Measurements from ENCODE around the gene GHR. TPM values are rescaled to one million over a fixed set of nuclear protein-coding genes. Genes with fewer than 3 reads are reported as not detected.

GHR gene
- 4.4 TPM for total RNA-seq

DNA sequence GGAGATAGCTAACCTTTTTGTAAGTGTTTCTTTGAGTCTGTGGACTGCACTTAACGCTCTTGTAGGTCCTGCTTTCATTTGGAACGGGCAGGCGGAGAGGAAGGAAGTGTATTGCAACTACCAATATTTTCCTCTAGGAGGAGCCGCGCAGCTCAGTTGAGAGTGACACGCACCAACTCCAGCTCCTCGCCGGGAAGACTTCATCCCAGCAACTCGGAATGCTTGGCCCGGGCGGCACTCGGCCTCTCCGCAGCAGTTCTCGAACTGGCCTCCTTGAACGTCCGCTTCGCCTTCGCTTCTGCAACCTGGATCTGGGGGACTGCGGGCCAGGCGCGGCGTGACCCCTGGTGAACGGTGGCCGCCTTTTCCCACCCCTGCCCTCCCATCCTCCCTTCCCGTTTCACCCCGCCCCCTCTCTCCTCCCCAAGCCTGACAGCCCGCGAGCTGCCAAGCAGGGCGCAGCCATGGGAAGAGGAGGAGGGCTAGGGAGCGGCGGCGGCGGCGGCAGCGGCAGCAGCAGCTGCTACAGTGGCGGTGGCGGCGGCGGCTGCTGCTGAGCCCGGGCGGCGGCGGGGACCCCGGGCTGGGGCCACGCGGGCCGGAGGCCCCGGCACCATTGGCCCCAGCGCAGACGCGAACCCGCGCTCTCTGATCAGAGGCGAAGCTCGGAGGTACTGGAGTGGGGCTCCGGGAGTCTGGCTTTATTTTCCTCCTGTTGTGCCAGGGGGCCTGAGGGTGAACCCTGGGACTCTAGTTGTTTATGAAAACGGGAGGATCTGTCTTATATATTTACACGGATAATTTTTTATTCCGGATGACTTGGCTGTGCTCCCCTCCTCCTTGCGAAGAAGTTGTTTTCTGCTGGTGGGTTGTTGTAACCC is at the start of gene GHR:
Gene GHR (plus strand): TSS at position 155 of the 881 bp plus-strand sequence. CDS start 142,436 bp downstream, outside the sequence.
- DNase-seq (ENCODE audit: low spot score) = peak; percentile 81

DNA sequence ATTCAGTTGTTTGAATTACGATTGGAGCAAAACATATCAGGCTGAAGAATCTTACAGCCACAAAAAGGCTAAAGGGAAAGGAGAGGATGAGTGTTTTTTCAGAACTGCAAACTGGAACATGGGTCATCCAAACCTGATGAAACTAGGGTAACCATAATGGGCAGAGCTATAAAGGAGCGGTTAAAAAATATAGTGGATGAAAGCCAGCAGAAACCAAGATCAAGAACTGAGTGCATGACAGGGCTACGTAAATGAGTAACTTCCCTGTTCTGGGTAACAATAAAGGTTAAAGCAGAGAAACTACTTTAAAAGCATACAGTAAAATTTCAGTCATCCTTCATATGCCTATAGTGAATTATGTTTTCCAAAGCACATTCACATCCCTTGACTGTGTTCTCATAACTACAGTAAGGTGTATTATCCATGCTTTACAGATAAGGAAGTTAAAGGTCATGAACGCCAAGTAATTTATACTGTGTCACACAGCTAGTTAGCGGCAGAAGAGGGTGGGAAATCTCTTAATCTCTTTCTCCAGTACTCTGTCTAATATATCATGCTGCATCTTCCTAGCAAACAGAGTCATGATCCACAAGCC is 48.5 kb upstream of the GHR start:
- DNase-seq (ENCODE audit: low spot score) = no peak

DNA sequence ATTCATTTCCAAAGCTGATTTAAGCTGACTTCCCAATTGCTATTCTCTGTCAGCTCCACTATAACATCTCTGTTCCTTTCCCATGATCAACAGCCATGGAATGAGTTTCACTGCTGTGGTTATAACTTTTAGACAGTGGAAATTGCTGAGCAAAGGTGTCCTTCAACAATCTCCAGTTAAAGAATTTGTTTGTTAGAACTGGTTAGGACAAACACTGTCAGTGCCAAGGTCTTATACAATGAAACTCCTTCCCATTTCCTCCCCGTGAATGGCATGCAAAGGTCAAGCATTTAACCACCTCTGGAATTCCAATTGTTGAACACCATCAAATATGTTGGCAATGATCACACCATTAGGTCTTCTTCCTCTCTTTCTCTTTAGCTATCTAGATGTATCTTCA is 45.7 kb upstream of the GHR start:
- DNase-seq (ENCODE audit: low spot score) = no peak

DNA sequence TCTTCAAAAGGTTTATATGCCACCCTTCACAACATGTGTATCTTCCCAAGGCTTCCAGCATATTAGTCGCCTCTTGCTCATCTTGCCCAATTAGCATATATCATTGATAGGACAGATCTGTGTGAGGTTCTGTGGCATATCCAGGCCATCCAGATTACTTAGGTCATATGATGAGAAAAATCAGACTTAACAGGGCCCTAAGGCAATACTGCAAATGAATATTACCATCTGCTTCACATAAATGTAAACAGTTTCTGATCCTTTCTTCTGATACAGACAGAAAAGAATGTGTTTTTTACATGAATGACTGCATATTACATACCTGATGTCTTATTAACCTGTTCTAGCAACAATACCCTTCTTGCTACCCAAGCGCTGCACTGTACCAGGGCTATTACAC is 41.3 kb upstream of the GHR start:
- DNase-seq (ENCODE audit: low spot score) = no peak

DNA sequence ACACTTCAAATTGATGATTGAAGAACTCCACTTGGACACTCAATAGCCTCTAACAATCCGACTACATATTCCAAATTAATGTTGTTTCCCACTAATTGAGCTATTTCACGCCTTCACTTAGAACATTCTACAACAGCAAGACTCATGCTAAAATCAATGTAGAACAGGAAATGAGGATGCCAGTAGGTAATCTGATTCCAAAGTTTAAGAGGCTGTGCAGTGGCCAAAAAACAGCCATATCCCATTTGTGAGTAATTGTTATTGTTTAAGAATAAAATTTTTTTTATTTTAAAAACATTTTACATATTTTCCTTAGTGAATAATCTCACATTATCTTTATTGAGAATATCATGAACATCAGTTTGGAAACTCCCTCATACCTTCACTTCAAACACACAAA is 35.7 kb upstream of the GHR start:
- no peak for DNase-seq (ENCODE audit: low spot score)

DNA sequence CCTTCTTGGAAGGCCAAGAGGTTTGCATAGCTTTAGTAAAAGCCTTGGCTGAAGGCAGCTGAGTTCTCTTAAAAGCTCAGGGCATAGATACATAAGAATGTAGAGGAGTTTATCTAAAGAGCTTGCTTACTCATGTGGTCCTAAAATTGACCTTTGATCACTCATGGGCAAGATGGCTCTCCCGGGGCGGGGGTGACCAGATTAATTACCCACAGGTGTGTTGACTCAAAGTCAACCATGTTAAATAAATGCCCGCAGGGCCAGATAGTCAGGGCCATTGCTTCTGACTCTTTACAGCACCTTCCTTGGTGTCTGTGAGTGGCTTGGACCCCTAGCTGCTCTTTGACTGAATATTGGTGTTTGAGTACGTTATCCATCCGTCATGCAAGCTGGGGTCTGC is 33.1 kb upstream of the GHR start:
- DNase-seq (ENCODE audit: low spot score) = no peak

DNA sequence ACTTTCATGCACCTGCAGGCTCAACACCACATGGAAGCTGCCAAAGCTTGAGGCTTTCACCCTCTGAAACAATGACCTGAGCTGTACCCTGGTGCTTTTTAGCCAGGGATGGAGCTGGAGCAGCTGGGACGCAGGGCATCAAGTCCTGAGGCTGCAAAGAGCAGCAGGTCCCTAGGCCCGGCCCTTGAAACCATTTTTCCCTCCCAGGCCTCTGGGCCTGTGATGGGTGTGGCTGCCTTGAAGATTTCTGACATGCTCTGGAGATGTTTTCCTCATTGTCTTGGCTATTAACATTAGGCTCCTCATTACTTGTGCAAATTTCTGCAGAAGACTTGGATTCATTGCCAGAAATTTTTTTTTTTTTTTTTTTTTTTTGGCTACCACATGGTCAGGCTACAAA is 30.3 kb upstream of the GHR start:
- no peak for DNase-seq (ENCODE audit: low spot score)

DNA sequence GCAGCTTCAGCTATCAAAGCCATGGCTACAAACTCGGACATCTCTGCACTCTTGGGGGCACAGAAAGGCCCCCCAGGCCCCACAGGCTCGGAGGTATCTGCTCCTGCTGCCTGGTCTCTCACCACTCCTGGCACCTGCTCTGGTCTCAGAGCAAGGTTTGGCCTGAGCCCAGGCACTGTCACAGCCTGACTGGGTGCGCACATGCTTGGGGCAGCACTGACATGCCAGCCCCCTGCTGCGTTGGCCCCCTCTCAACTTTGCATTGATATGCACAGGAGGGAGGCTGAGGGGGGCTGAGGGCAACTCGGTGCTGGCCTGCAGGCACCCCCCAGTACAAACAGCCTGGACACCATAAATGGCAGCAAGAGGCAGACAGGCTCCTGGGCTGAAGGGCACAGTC is 27.1 kb upstream of the GHR start:
- DNase-seq (ENCODE audit: low spot score) = no peak

DNA sequence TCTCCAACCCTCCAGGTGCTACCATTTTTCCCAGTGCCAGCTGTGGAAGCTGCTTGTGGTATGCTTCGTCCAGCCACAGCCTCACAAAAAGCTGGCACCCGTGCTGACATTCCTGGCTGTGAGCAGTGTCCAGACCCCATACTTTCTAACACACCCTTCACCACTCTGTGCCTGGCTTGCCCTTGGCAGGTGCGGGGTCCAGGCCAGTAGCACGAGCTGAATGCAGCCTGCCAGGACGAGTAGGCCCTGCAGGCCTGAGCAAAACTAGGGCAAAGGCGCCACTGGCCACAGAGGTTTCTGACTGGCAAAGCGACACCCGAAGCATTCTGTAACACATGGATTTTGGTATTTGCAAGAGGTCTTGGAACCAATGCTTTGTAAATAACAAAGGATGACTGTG is 26.0 kb upstream of the GHR start:
- no peak for DNase-seq (ENCODE audit: low spot score)

DNA sequence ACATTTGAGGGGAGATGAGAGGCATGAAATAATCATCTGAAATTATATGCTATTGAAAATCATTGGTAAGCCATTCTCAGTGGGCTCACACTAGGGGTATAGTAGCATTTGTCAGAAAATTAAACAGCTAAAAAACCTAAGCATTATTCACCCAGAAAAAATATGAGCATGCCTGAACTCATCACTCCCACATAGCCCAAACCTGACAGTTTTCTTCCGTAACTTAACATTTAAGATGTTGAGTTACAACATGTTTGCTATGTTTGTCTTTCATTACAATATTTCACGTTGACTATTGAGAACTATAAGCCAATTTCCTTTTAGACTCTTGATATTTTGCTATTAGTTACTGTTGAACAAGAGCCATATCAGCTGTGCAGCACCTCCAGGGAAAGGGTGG is 23.5 kb upstream of the GHR start:
- no peak for DNase-seq (ENCODE audit: low spot score)

DNA sequence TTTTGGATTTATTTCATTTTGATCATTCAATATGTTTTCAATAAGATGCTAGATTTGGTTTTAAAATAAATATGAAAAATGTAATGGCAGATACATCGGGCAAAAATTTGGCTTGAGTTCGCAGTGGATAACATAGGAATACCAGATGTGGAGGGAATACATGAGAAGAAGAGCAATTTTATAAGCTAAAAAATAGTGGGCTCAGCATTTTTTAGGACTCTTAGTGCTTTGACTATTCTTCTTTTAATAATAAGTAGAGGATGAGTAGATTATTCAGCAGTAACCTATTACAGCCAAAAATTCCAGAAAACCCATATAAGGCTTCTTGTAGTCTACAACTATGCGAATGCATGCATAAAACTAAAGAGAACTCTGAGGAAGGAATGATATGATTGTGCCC is 22.8 kb upstream of the GHR start:
- no peak for DNase-seq (ENCODE audit: low spot score)

DNA sequence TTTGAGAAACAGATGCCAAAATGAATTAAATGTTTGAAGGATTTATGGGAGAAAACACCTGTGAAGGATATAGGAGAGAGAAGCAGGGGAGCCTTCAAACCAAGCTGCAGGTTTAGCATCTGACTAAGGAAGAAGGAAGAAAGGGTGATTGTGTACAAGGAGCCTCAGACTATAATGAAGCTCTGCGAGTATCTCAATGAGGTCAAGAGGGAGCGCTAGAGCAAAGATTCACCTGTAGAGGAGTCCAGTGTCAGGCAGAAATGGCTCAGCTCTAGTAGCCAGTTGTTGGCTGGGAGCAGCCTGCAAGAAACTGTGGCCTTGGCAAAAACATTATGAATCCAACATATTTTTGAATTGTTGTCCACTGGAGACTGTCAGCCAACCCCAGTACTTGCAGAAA is 20.0 kb upstream of the GHR start:
- DNase-seq (ENCODE audit: low spot score) = no peak

DNA sequence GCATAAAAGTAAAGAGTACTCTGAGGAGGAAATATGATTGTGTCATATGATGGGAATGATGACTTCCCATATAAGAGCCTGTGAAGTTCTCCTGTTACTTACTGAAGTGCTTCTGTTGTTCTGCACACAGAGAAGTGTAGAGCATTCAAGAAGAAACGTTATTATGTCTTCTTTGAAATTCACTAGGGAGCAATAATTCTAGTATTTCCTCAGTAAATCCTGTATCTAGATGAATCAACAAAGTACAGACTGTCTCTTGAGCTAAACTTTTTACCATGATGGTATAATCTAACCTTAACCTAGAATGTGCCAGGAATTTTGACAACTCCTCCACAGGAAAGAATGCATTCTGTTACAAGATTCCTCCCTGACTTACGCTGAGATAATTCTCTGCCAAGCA is 18.9 kb upstream of the GHR start:
- no peak for DNase-seq (ENCODE audit: low spot score)

DNA sequence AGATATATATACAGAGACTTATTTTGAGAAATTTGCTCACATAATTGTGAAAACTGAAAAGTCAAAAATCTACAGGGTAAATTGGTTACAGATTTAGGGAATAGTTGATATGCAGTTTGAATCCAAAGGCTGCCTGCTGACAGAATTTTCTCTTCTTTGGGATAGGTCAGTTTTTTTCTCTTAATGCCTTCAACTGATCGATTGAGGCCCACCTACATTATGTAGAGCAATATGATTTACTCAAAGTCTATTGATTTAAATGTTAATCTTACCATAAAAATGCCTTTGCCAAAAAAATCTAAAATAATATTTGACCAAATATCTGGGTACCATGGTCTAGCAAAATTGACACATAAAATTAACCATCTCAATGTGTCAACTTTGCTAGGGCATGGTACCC is 3.9 kb upstream of the GHR start:
- no peak for DNase-seq (ENCODE audit: low spot score)

DNA sequence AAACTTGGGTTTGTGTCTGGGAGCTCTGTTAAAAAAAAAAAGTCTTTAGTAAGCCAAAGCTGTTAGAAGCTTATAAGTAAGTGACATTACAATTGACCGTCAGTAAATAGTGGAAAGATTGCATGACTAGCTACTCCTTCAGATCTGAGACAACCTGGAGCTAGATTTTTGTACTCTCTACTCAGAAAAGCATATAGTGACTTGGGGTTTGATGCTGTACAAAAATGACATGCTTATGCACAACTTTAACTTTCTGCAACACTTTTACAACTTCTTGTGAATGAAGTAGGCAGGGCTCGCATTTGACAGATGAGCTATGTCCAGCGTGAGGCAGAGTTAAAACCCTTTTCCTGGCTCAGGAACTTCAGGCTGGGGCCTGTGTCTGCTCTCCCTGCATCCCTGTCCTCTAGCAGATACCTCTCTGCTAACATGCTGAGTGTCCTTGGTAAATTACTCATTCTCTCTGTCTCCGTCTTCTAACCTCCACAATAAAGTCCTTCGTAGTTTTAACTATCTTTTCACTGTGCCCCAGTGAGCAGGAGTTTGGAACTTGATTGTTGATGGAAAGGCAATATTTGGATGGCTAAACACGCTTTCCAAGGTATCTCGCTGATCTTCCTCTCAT is 471 bp upstream of the GHR start:
- DNase-seq (ENCODE audit: low spot score) = no peak

DNA sequence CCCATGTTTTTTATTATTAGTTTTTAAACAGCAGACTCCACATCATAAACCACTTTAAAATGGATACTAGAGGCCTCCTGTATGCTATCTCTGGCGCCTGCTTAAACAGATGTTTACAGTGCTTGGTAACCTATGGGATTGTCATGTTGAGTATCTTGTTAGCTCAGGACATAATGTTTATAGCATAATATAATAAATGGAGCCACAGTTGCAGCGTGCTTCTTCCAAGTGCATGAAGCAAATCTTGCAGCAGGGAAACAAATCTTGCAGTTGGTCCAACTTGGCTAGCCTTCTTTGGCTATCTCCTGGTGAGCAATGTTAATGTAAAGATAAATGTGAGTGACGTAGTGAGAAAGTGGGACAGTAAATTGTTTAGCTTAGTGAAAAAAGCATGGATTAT is 2.8 kb downstream of the GHR start:
- DNase-seq (ENCODE audit: low spot score) = no peak

DNA sequence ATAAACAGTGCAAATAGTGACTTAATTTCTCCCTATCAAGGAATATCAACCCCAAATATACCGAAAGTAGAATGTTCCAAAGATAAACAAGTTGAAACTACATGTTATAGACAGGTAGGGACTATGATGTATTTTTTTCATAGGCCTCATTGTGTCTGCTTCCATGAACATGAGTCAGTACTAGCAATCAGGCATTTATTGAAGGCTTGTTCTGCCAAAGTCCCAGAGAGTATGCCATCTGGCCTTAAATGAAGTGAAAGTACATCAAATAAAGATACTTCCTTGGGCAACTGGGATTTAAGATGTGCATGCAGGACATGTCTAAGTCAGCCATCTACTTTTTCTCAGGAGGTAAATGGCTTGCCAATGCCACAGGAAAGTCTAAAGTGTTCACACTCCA is 6.5 kb downstream of the GHR start:
- DNase-seq (ENCODE audit: low spot score) = no peak

DNA sequence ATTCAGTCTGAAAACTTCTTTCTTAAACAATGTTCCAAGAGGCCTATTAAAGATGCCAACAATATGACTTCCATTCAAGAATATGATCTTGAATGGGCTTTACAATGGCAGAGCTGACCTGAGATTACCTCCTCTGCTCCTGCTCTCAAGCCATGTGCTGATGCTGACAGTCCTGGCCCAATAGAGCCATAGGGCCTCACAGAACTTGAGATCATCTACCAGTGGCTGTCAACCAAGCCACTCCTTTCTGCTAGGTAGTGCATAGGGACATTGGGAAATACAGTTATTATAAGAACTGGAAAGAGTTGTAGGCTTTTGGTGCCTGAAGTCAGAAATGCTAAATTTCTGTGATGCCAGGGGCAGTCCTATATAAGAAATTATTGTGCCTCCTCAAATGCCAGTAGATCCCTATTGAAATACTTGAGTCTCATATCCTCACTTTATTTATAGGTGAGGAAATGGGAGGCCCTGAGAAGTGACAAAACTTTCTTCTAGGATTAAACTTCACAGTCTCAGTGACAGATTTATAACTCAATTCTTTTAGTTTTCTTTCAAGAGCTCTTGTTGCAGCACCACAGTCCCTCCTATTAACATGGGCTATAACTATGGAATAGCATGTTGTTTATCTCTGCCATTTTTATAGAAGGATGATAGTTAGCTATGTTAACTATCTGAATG is 10.9 kb downstream of the GHR start:
- no peak for DNase-seq (ENCODE audit: low spot score)

DNA sequence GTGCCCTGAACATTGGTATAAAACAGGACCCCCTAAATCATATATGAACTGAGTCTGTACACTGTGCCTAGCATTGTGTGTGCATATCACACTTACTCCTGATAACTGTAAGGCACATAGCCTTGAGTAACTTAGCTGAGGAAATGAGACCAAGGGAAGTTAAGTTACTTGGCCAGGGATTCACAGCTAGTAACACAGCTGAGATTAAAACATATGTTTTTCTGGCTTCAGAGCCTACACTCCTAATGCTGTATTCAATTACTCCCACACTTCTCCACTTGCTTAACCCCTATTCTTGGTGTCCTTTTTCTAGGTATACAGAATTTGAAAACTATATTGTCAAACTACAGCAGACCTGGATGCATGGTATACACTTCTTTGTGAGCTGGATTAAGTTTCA is 12.8 kb downstream of the GHR start:
- no peak for DNase-seq (ENCODE audit: low spot score)

DNA sequence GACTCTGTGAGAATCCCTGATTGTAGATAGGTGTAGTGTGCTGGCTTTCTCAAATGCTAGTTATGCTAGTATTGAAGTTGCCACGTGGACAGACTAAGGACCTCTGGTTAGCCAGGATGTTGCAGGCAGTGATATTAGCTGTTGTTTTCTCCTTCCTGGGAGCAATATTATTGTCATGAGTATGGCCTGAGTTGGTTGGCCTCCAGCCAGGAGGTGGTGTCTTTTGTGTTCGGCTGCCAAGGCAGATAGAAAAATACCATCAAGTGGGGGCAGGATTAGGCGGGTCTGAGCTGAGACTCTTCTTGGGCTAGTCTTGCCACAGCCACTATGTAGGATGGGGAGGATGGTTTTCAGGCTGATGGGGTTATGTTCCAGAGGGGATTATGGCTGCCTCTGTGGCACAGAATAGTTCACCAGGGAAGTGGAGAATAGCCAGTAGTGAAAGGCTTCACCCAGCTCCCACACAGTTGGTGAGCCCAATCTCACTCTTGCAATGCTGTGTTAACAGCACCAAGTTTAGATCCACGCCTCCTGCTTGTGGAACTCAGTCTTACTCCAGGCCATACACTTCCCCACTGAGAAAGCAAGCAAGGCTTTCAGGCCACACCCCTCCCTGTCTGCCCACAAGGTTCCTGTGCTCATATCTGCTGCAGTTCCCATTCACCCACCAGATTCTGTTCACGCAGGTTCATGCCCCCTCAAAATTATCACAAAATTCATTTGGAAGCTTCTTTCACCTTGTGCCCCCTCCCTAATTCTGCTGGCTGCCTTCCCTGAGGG is 31.2 kb downstream of the GHR start:
- DNase-seq (ENCODE audit: low spot score) = no peak

DNA sequence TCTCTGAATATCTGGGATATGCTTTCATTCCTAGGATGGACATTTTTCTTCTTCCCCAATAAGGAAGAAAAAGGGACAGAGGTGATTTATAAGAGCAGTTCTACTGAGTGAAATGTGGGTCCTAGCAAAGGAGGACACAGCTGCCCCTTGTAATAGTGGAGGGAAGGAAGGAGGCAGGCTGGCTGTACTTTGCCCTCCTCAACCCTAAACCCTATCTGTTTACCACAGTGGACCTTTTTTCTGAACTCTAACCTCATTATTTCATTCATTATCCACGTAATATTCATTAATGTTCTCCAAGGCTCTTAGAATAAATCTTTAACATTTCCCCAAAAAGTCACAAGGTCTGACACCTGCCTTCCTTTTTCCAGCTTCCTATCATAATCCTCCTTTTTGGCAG is 37.8 kb downstream of the GHR start:
- DNase-seq (ENCODE audit: low spot score) = no peak

DNA sequence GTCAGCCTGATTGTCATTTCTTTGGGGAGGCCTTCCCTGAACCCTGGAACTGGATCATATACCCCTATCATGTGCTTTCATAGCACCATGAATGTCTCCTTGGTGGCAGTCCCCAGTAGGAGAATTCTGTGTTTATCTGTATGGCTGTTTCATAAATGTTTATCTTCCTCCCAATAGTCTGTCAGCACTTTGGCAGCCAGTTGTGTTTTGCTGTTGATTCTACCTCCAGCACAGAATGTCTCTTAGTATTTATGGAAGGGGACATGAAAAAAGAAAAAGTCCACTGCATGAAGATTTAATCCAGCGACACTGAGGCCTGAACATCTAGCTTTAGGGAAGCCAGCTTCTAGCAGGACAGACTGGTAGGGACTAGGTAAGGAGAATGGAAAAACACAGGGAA is 38.3 kb downstream of the GHR start:
- no peak for DNase-seq (ENCODE audit: low spot score)

All from mucosa of gallbladder (tissue), 1 donor.